KMS-11 (cell line): ENCODE measurements around the gene SCNN1G.

Source experiments
- H2AFZ ChIP-seq: fragments of 200-600 bp; sonication (generic); 2 replicates; pipeline ENCODE4 v1.6.1; 2016; ENCODE audit warnings: antibody characterized with exemption, mixed run types, low read depth
- H3K27ac ChIP-seq: fragments of 200-600 bp; sonication (generic); 2 replicates; pipeline ENCODE4 v1.6.1; 2016; ENCODE audit warnings: mild to moderate bottlenecking, mixed run types
- H3K27me3 ChIP-seq: fragments of 200-600 bp; sonication (generic); 2 replicates; pipeline ENCODE4 v1.6.1; 2017; ENCODE audit warnings: mild to moderate bottlenecking, low read depth, mixed run types, moderate library complexity; ENCODE audit not compliant: insufficient read depth
- H3K36me3 ChIP-seq: fragments of 200-600 bp; sonication (generic); 2 replicates; pipeline ENCODE4 v1.6.1; 2017; ENCODE audit warnings: mild to moderate bottlenecking, mixed run types; ENCODE audit not compliant: insufficient read depth
- H3K4me1 ChIP-seq: fragments of 200-600 bp; sonication (generic); 2 replicates; pipeline ENCODE4 v1.6.1; 2016; ENCODE audit warnings: mild to moderate bottlenecking, low read depth, mixed run types; ENCODE audit not compliant: poor library complexity, severe bottlenecking
- H3K4me2 ChIP-seq: fragments of 200-600 bp; sonication (generic); 2 replicates; pipeline ENCODE4 v1.7.0; 2016; ENCODE audit warnings: mild to moderate bottlenecking, mixed run types
- H3K4me3 ChIP-seq: fragments of 200-600 bp; sonication (generic); IDR thresholded peaks from 2 replicates; pipeline ENCODE4 v1.6.1; 2017; ENCODE audit warnings: low read depth, low read length, mixed read lengths; ENCODE audit not compliant: insufficient read depth
- H3K79me2 ChIP-seq: fragments of 200-600 bp; sonication (generic); 2 replicates; pipeline ENCODE4 v1.6.1; 2016; ENCODE audit warnings: low read depth, mixed run types; ENCODE audit not compliant: insufficient read depth
- H3K9ac ChIP-seq: fragments of 200-600 bp; sonication (generic); 2 replicates; pipeline ENCODE4 v1.6.1; 2016; ENCODE audit warnings: mild to moderate bottlenecking, mixed run types
- H4K20me1 ChIP-seq: fragments of 200-600 bp; sonication (generic); 2 replicates; pipeline ENCODE4 v1.6.1; 2016; ENCODE audit warnings: mild to moderate bottlenecking, mixed run types; ENCODE audit not compliant: insufficient read depth
- TF ChIP-seq, protein P1 (sequence below): fragments of 200-600 bp; sonication (generic); conservative IDR thresholded peaks from 2 replicates; pipeline ENCODE4 v1.6.1; 2017; ENCODE audit warnings: low read depth, mild to moderate bottlenecking, antibody characterized with exemption, low read length, moderate library complexity, mixed read lengths

SCNN1G gene

GRCh38 chr16:23156110-23156509 is 26.4 kb upstream of the SCNN1G start:
- Histone ChIP-seq H3K9ac (no peak overlapping the region), H3K4me2 (no peak overlapping the region), H3K36me3 (no peaks in the 10 kb centered on the region), H3K4me3 (no peak overlapping the region), H3K4me1 (peaks cover 9% of the 10 kb centered on the region), H3K27me3 (no peaks in the 10 kb centered on the region), H4K20me1 (no peaks in the 10 kb centered on the region), H3K79me2 (no peaks in the 10 kb centered on the region), H3K27ac (no peak overlapping the region), H2AFZ (no peak overlapping the region)
- TF ChIP-seq, protein P1, sequence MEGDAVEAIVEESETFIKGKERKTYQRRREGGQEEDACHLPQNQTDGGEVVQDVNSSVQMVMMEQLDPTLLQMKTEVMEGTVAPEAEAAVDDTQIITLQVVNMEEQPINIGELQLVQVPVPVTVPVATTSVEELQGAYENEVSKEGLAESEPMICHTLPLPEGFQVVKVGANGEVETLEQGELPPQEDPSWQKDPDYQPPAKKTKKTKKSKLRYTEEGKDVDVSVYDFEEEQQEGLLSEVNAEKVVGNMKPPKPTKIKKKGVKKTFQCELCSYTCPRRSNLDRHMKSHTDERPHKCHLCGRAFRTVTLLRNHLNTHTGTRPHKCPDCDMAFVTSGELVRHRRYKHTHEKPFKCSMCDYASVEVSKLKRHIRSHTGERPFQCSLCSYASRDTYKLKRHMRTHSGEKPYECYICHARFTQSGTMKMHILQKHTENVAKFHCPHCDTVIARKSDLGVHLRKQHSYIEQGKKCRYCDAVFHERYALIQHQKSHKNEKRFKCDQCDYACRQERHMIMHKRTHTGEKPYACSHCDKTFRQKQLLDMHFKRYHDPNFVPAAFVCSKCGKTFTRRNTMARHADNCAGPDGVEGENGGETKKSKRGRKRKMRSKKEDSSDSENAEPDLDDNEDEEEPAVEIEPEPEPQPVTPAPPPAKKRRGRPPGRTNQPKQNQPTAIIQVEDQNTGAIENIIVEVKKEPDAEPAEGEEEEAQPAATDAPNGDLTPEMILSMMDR, result no peak

GRCh38 chr16:23156946-23157460 is 25.5 kb upstream of the SCNN1G start:
- H2AFZ ChIP-seq, result 0 out of 2 replicates have a peak overlapping the region, but pooled peaks have one; percentile 0
- no peak overlapping the region for H3K9ac ChIP-seq
- TF ChIP-seq, protein P1, result no peak
- H3K36me3 ChIP-seq, result no peaks in the 10 kb centered on the region
- no peak overlapping the region for H3K27ac ChIP-seq
- H3K79me2 ChIP-seq, result no peaks in the 10 kb centered on the region
- no peak overlapping the region for H3K4me3 ChIP-seq
- no peaks in the 10 kb centered on the region for H4K20me1 ChIP-seq
- no peaks in the 10 kb centered on the region for H3K27me3 ChIP-seq
- H3K4me2 ChIP-seq, result peak overlapping the region; percentile 4; the same call in 1 of the 2 replicates
- peaks cover 9% of the 10 kb centered on the region for H3K4me1 ChIP-seq

- H3K9ac ChIP-seq, result no peak overlapping the region
- TF ChIP-seq, protein P1, result no peak
- peaks cover 9% of the 10 kb centered on the region for H3K4me1 ChIP-seq
- no peak overlapping the region for H3K4me3 ChIP-seq
- H3K79me2 ChIP-seq, result no peaks in the 10 kb centered on the region
- no peaks in the 10 kb centered on the region for H3K36me3 ChIP-seq
- H3K4me2 ChIP-seq, result no peak overlapping the region
- no peaks in the 10 kb centered on the region for H3K27me3 ChIP-seq
- H2AFZ ChIP-seq, result no peak overlapping the region
- no peaks in the 10 kb centered on the region for H4K20me1 ChIP-seq
- no peak overlapping the region for H3K27ac ChIP-seq
Measured at GRCh38 chr16:23158114-23158513, 24.4 kb upstream of the SCNN1G start.

DNA sequence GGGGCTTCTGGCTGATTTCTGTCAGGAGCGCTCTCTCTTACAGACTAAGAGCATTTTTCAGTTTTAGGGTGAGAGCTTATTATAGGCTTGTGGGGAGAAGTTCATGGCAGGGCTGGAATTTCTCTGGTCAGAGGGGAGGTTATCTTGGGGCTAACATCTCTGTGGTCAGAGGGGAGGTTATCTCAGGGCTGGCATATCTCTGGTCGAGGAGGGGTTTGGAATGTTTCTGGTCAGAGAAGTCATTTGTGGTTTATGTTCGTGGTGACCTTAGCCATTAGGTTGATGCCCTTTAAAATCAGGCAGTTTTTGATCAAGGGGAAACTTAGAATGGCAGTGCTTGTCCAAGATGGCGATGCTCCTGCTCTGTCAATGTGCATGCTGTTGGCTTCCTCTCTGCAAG is 22.5 kb upstream of the SCNN1G start:
- Histone ChIP-seq H2AFZ (no peak overlapping the region), H3K79me2 (no peaks in the 10 kb centered on the region), H3K4me3 (no peak overlapping the region), H3K27ac (no peak overlapping the region), H4K20me1 (no peaks in the 10 kb centered on the region), H3K27me3 (no peaks in the 10 kb centered on the region), H3K4me2 (no peak overlapping the region), H3K36me3 (no peaks in the 10 kb centered on the region), H3K4me1 (peaks cover 9% of the 10 kb centered on the region), H3K9ac (no peak overlapping the region)
- TF ChIP-seq, protein P1, result no peak
